Ascending aorta (tissue), 2 donors: ENCODE results near the gene LY6G6F. TPM values are rescaled to one million over a fixed set of nuclear protein-coding genes. Genes with fewer than 3 reads are reported as not detected.
A peak's percentile ranks its signal among the peaks of the same experiment; 100 is the strongest.

Experiments used
- DNase-seq, 2 donors: peaks; one replicate each; pipeline ENCODE4 v3.0.0-alpha.2; 2019; ENCODE audit warnings: low spot score in 2 of 2
- H3K27ac ChIP-seq, 2 donors: fragments of 200-600 bp; sonication (generic); one replicate each; pipeline ENCODE4 v1.5.1; 2016 to 2017; ENCODE audit warnings: mild to moderate bottlenecking in 1 of 2
- H3K27me3 ChIP-seq: fragments of 200-600 bp; sonication (generic); one replicate; pipeline ENCODE4 v1.5.1; 2017
- H3K36me3 ChIP-seq, 2 donors: fragments of 200-600 bp; sonication (generic); one replicate each; pipeline ENCODE4 v1.5.1; 2016
- H3K4me1 ChIP-seq, 2 donors: fragments of 200-600 bp; sonication (generic); one replicate each; pipeline ENCODE4 v1.5.1; 2016 to 2017; ENCODE audit warnings: mild to moderate bottlenecking in 1 of 2
- H3K4me3 ChIP-seq, 2 donors: fragments of 200-600 bp; sonication (generic); one replicate each; pipeline ENCODE4 v1.5.1; 2016 to 2017; ENCODE audit warnings: mild to moderate bottlenecking in 1 of 2
- H3K9me3 ChIP-seq, 2 donors: fragments of 200-600 bp; sonication (generic); one replicate each; pipeline ENCODE4 v1.5.1; 2016
- intact Hi-C: fragments of 100-400 bp; cut with DNase I; formaldehyde crosslinking; loops from one replicate; pipeline ENCODE4 v1.15.1; 2023
- total RNA-seq: library from RNA; depleted of rRNA; stranded (reverse); fragments of >200 nt; gene quantifications from one replicate; pipeline ENCODE4 v1.1.0, GENCODE V29; 2016
- TF ChIP-seq, protein P1 (sequence below), 3 experiments: fragments of 200-600 bp in 2 of 3; fragments of 450-650 bp in 1 of 3; sonication (generic) in 2 of 3; IDR thresholded peaks; one replicate each; pipeline ENCODE4 v1.5.1; 2016 to 2019; ENCODE audit warnings: antibody characterized with exemption in 3 of 3, mild to moderate bottlenecking in 1 of 3, moderate library complexity in 1 of 3

Gene LY6G6F
- total RNA-seq, 1 donor from 2014 or later = not detected

DNA sequence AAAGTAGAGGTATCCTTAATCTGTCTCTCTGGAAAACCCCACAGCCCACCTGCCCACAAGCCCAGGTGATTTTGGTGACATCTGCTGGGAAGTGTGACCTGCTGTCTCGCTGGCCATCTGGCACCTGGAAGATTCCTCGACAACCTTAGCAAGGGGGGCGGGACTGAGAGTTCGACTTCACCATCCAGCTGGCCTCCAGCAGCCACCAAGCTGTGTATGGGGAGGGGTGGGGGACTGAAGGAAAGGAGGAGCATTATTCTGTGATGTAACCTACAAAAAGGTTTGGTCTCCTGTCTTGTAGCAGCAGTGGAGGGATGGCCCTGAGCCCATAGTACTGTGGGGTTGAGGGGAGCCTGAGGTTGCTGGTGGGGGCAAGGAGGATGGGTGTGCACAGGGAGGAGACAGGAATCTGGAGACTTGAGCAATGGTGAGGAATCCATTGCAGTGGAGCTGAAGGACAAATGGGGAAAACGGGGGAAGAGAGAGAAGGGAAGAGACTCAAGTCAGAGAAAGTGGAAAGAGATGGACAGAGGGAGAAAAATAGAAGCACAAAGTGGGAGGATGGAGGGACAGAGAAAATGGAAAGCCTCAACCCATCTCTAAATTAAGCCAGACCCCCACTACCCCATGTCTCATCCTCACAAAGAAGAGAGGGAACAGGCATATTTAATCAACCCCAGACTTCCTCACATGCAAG, 4.0 kb downstream of the LY6G6F start:
- TF ChIP-seq, protein P1, sequence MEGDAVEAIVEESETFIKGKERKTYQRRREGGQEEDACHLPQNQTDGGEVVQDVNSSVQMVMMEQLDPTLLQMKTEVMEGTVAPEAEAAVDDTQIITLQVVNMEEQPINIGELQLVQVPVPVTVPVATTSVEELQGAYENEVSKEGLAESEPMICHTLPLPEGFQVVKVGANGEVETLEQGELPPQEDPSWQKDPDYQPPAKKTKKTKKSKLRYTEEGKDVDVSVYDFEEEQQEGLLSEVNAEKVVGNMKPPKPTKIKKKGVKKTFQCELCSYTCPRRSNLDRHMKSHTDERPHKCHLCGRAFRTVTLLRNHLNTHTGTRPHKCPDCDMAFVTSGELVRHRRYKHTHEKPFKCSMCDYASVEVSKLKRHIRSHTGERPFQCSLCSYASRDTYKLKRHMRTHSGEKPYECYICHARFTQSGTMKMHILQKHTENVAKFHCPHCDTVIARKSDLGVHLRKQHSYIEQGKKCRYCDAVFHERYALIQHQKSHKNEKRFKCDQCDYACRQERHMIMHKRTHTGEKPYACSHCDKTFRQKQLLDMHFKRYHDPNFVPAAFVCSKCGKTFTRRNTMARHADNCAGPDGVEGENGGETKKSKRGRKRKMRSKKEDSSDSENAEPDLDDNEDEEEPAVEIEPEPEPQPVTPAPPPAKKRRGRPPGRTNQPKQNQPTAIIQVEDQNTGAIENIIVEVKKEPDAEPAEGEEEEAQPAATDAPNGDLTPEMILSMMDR (IDR thresholded peaks at IDR 0.05) = no peak
- H3K4me3 ChIP-seq = no peak overlapping the region
- DNase-seq = no peak
- no peaks in the 10 kb centered on the region for H3K4me1 ChIP-seq
- H3K27ac ChIP-seq = no peak overlapping the region
- no peaks in the 10 kb centered on the region for H3K27me3 ChIP-seq
- intact Hi-C loops = no loop called here
- no peaks in the 10 kb centered on the region for H3K36me3 ChIP-seq
- H3K9me3 ChIP-seq = no peaks in the 10 kb centered on the region

- H3K27me3 ChIP-seq = no peaks in the 10 kb centered on the region
- H3K27ac ChIP-seq = no peak overlapping the region
- no peak overlapping the region for H3K4me3 ChIP-seq
- no peaks in the 10 kb centered on the region for H3K9me3 ChIP-seq
- H3K36me3 ChIP-seq = no peaks in the 10 kb centered on the region
- no peaks in the 10 kb centered on the region for H3K4me1 ChIP-seq
- TF ChIP-seq, protein P1 (IDR thresholded peaks at IDR 0.05) = no peak
- intact Hi-C loops = no loop called here
- no peak for DNase-seq
Measured at GRCh38 chr6:31711233-31711632, 4.6 kb downstream of the LY6G6F start.

DNA sequence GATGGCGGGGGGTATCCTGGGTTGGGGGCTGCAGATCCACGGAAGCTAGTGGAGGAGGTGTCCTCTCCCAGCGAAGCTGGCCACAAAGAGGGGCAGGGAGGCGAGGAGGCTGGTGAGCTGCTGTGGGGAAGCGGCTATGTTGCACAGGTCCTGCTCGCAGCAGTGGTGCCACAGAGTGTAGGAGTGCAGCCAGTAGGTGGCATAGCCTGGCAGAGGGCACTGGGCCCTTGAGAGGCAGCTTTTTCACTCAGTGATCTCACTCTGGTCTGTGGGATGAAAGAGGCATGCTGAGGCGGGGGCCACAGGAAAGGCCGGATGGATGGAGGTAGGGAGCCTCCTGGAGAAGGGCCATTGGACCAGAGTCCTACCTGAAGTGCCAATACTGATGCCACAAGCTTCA, 5.6 kb downstream of the LY6G6F start:
- no peaks in the 10 kb centered on the region for H3K4me1 ChIP-seq
- H3K27me3 ChIP-seq = no peaks in the 10 kb centered on the region
- intact Hi-C loops = no loop called here
- no peaks in the 10 kb centered on the region for H3K9me3 ChIP-seq
- no peak for DNase-seq
- H3K36me3 ChIP-seq = no peaks in the 10 kb centered on the region
- TF ChIP-seq, protein P1 (IDR thresholded peaks at IDR 0.05) = peak in 1 of 3 experiments; percentile 20
- H3K4me3 ChIP-seq = no peak overlapping the region
- H3K27ac ChIP-seq = no peak overlapping the region

DNA sequence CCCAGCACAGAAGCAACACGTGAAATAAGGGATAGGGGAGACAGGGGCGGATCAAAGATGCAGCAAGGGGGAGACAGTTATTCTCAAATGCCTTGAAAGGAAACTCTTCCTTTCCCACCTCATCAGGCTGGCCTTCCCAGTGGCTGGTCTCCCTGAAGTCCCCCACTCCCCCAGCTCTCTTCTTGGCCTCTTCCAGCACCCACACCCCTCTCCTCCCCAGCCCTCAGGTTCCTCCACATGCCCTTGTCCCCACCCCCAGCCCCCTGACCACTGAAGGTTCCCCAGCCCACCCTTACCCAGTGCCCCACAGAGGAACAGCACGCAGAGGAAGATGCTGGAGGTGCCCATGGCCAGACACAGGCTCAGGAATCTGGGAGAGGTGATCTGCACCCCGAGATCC, 6.8 kb downstream of the LY6G6F start:
- H3K4me3 ChIP-seq = no peak overlapping the region
- intact Hi-C loops = no loop called here
- no peaks in the 10 kb centered on the region for H3K9me3 ChIP-seq
- H3K27me3 ChIP-seq = no peaks in the 10 kb centered on the region
- DNase-seq = no peak
- TF ChIP-seq, protein P1 (IDR thresholded peaks at IDR 0.05) = no peak
- H3K4me1 ChIP-seq = no peaks in the 10 kb centered on the region
- no peaks in the 10 kb centered on the region for H3K36me3 ChIP-seq
- no peak overlapping the region for H3K27ac ChIP-seq

DNA sequence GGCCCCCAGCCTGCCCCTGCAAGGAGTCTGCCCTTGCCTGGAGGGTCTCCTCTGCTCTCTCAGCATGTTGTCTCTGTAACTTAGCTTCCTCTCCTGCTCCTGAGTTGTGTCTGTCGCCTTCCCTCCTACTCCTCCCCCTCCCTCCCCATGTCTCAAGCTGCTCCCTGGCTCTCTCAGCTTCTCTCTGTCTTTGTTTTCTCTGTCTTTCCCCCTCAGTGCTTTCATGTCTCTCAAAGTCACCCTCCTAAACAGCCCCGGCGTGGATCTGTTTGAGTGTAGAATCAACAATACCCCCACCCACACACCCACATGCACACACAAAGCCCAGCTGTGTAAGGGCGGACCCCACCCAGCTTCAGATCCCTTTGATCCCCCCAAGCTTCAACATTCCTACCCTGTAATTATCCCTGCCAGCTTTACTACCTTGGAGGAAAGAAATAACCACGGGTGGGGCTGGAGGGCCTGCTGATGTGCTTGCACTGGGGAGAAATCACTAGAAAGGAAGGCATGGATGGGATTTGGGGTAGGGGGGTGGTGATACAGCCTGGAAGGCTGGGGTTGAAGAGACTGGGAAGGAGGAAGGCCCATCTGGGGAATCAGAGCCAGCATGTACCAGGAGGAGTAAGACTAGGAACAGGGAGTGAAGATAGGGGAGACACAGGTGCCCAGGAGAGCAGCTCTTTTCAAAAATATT, 7.5 kb downstream of the LY6G6F start:
- no peak overlapping the region for H3K27ac ChIP-seq
- no peak overlapping the region for H3K4me3 ChIP-seq
- no peaks in the 10 kb centered on the region for H3K36me3 ChIP-seq
- no peaks in the 10 kb centered on the region for H3K27me3 ChIP-seq
- no peak for DNase-seq
- TF ChIP-seq, protein P1 (IDR thresholded peaks at IDR 0.05) = no peak
- H3K9me3 ChIP-seq = no peaks in the 10 kb centered on the region
- intact Hi-C loops = no loop called here
- no peaks in the 10 kb centered on the region for H3K4me1 ChIP-seq
